ENCODE data around the gene GTF3C1. TPM values are rescaled to one million over a fixed set of nuclear protein-coding genes. Genes with fewer than 3 reads are reported as not detected.

The GTF3C1 gene
- total RNA-seq, 2 donors from 2014 or later: 38.7 to 161 TPM

DNA sequence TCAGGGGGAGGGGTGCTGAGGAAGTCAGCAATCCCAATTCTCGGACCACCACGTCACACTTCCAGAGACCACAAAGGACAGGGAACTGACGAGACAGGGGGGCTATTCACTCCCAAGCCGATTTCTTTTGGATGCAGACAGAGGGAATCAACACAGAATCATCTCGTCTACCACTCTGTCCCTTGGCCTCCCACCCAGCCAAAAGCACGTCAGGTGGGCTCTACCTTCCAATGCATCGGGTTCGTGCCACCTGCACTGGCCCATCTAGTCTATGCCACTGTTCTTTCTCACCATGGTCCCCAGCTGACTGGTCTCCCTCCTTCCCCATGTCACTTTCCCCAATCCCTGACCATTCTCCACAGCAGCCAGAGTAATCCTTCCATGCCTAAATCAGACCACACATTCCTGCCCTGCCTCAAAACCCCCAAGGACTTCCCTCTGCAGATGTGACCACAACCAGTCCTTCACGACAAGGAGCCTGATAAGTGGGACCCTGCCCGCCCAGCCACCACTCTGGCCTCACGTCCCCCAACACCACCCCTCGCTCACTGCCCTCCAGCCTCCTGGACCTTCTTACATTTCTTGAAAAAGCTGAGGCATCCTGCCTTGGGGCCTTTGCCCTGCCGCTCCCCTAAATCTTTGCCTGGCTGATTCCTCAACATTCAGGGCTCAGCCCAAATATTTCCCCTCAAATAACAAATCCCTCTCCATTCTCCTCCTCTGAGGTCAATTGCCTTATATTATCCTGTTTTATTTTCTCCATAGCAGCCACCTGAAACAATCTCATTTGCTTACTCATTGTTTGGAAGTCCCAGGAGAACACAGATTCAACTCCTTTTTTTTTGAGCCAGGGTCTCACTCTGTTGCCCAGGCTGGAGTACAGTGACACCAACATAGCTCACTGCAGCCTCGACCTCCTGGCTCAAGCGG is 77.4 kb downstream of the GTF3C1 start:
- TF ChIP-seq POLR2A (IDR thresholded peaks at IDR 0.05) (no peak), CTCF (IDR thresholded peaks at IDR 0.05) (no peak)
- Histone ChIP-seq H3K36me3 (replicated peaks in 1 of 2; ENCODE audit: insufficient read depth in 1 of 2, low read depth in 2 of 2) (peaks cover 29 to 65% of the 10 kb centered on the region in 2 donors), H3K4me1 (no peaks in the 10 kb centered on the region), H3K27me3 (no peaks in the 10 kb centered on the region), H3K4me3 (no peak overlapping the region), H3K9me3 (no peaks in the 10 kb centered on the region), H3K27ac (no peak overlapping the region)
- no peak for DNase-seq
- ATAC-seq: no peak
- WGBS, 2 donors: 92 to 94% methylated on average over 15 of the region's 15 CpGs
- intact Hi-C loops (cut with DNase I): no loop called here

DNA sequence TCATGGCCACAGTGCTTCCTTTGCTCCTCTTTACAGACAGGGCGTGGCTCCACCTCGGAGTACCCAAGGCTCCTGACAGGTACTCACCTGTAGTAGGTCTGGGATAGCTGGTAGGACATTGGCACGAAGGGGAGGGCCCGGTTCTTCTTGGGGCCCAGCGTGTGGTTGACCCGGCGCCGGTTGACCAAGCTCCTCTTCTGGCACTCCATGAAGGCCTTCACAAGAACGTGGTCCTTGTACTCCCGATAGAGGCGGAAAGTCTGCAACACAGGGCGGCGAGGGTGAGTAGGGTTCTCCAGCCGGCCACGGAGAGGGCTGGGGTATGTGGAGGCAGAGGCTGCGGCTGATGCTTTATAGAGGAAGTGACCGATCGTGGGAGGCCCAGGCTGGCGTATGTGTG is 78.1 kb downstream of the GTF3C1 start:
- intact Hi-C loops (cut with DNase I): no loop called here
- 94 to 95% methylated on average over 13 to 18 of the region's 19 CpGs for WGBS, 2 donors
- no peak for ATAC-seq
- TF ChIP-seq CTCF (IDR thresholded peaks at IDR 0.05) (no peak), POLR2A (IDR thresholded peaks at IDR 0.05) (no peak)
- Histone ChIP-seq H3K9me3 (no peaks in the 10 kb centered on the region), H3K27me3 (no peaks in the 10 kb centered on the region), H3K36me3 (replicated peaks in 1 of 2; ENCODE audit: insufficient read depth in 1 of 2, low read depth in 2 of 2) (peaks cover 31 to 64% of the 10 kb centered on the region in 2 donors), H3K4me3 (no peak overlapping the region), H3K4me1 (no peaks in the 10 kb centered on the region), H3K27ac (no peak overlapping the region)
- DNase-seq: no peak

DNA sequence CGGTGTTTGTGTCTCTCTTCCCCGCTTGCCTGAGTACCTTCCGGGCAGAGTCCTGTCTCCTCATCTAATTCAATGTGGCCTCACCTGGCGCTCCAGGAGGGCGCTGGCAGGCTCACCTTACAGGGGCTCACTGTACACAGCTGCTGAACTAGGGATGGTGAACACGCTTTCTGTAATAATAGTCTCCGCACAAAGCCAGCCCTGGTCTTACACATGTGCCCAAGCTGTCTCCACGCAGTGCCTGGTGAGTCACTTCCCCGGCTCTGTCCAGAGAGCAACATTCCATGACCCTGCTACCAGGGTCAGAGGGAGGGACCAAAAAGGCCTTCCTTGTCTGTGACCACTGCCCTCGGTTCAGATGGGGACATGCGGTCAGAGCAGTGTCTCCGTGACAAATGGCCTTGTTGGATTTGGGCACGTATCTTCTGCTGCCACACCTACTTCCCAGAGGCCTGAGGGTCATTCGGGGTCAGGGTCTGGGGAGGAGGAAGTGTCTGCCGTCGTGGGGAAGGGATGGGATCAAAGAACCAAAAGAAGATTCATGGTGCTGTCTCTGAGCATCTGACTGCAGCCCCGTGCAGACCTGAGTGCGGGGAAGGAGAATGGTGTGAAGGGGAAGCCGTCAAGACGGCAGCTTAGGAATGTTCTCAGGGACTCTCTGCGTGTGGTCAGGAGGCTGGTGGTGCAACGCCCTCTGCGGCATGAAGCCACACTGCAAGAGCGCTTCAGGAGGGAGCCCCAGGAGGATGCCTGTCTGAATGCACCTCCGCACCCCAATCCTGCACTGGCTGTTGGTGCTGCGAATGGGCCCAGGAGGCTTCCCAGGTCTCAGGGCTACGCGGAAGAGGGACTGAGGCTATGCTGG is 78.9 kb downstream of the GTF3C1 start:
- no peak for ATAC-seq
- Histone ChIP-seq H3K27me3 (no peaks in the 10 kb centered on the region), H3K36me3 (replicated peaks in 1 of 2; ENCODE audit: insufficient read depth in 1 of 2, low read depth in 2 of 2) (peaks cover 31 to 65% of the 10 kb centered on the region in 2 donors), H3K27ac (no peak overlapping the region), H3K4me3 (no peak overlapping the region), H3K9me3 (no peaks in the 10 kb centered on the region), H3K4me1 (no peaks in the 10 kb centered on the region)
- 86 to 91% methylated on average over 20 to 28 of the region's 28 CpGs for WGBS, 2 donors
- intact Hi-C loops (cut with DNase I): no loop called here
- DNase-seq: no peak
- TF ChIP-seq CTCF (IDR thresholded peaks at IDR 0.05) (no peak), POLR2A (IDR thresholded peaks at IDR 0.05) (no peak)

- Histone ChIP-seq H3K4me3 (no peak overlapping the region), H3K4me1 (no peaks in the 10 kb centered on the region), H3K27ac (no peak overlapping the region), H3K27me3 (no peaks in the 10 kb centered on the region), H3K9me3 (no peaks in the 10 kb centered on the region), H3K36me3 (replicated peaks in 1 of 2; ENCODE audit: insufficient read depth in 1 of 2, low read depth in 2 of 2) (peaks cover 46 to 68% of the 10 kb centered on the region in 2 donors)
- intact Hi-C loops (cut with DNase I): no loop called here
- 96 to 98% methylated on average over 19 to 21 of the region's 22 CpGs for WGBS, 2 donors
- ATAC-seq (no peak), DNase-seq (no peak)
- no peak for TF ChIP-seq POLR2A (IDR thresholded peaks at IDR 0.05)
- TF ChIP-seq CTCF (IDR thresholded peaks at IDR 0.05): no peak
Measured at GRCh38 chr16:27468941-27469531, 80.7 kb downstream of the GTF3C1 start.
